Measurements from ENCODE around the gene HCCS.

DNA sequence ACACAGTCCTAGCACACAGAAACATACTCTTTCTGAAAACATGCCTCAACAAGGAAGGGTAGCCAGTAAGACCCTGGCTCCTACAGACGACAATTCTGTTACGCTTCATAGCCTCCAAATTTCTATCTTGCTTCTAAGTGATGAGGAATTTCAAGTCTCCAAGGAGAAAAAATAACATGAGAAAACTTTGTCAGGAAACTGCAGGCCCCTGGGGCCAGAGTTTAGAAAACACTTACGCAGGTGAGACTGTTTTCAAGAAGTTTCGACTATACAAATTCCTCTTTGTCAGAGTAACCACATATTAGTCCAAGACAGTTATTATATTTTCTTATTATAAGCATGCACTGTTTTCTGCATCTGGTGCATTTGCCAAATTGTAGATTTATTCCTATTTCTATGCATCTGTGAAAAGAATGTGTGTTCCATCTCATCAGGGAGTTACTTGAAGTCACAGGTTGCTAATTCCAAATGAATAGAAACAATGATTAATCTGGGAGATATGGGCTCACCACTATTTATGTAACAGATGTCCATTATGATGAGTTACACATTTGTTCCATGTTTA is 30.3 kb upstream of the HCCS start:
- TF ChIP-seq, protein P1, sequence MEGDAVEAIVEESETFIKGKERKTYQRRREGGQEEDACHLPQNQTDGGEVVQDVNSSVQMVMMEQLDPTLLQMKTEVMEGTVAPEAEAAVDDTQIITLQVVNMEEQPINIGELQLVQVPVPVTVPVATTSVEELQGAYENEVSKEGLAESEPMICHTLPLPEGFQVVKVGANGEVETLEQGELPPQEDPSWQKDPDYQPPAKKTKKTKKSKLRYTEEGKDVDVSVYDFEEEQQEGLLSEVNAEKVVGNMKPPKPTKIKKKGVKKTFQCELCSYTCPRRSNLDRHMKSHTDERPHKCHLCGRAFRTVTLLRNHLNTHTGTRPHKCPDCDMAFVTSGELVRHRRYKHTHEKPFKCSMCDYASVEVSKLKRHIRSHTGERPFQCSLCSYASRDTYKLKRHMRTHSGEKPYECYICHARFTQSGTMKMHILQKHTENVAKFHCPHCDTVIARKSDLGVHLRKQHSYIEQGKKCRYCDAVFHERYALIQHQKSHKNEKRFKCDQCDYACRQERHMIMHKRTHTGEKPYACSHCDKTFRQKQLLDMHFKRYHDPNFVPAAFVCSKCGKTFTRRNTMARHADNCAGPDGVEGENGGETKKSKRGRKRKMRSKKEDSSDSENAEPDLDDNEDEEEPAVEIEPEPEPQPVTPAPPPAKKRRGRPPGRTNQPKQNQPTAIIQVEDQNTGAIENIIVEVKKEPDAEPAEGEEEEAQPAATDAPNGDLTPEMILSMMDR (IDR thresholded peaks at IDR 0.05), result no peak
- no peak for TF ChIP-seq POLR2A (IDR thresholded peaks at IDR 0.05)
- no peak for TF ChIP-seq EP300 (IDR thresholded peaks at IDR 0.05; ENCODE audit: low read depth)
- TF ChIP-seq POLR2AphosphoS5 (IDR thresholded peaks at IDR 0.05), result no peak
